ENCODE data around the gene DOCK11. TPM values are rescaled to one million over a fixed set of nuclear protein-coding genes. Genes with fewer than 3 reads are reported as not detected.

Gene DOCK11
- total and polyA plus RNA-seq, 2 of the 4 experiments (the other 2 are of a cell fraction), result 3.9 to 13.1 TPM

GRCh38 chrX:118558926-118559325 lies 63.3 kb downstream of the DOCK11 start:
- no peaks in the 10 kb centered on the region for H3K36me3 ChIP-seq (ENCODE audit: control insufficient read depth, insufficient read depth, low read length)
- no peak overlapping the region for H4K8ac ChIP-seq (ENCODE audit: low read depth in 2 of 2, low read length in 2 of 2)
- in situ Hi-C loops (cut with MboI; ENCODE audit: low sequenced_read_pairs), result no loop called here
- H3K18ac ChIP-seq (ENCODE audit: low read depth, low read length), result no peak overlapping the region
- TF ChIP-seq MAZ (IDR thresholded peaks at IDR 0.05; ENCODE audit: borderline replicate concordance, low read depth, low read length), result no peak
- no peak for TF ChIP-seq POLR2A (IDR thresholded peaks at IDR 0.05; ENCODE audit: low read depth, low read length)
- no peak for TF ChIP-seq RAD21 (IDR thresholded peaks at IDR 0.05; ENCODE audit: low read length)
- TF ChIP-seq RFX5 (IDR thresholded peaks at IDR 0.05; ENCODE audit: low read depth, low read length), result no peak
- TF ChIP-seq USF2 (IDR thresholded peaks at IDR 0.05; ENCODE audit: low read depth, low read length), result no peak
- TF ChIP-seq MAFK (IDR thresholded peaks at IDR 0.05; ENCODE audit: low read depth, low read length), result no peak
- TF ChIP-seq BHLHE40 (IDR thresholded peaks at IDR 0.05; ENCODE audit: low read depth, low read length), result no peak
- no peak for TF ChIP-seq CEBPB (IDR thresholded peaks at IDR 0.05; ENCODE audit: low read depth, low read length)
- no peak for TF ChIP-seq FOS (IDR thresholded peaks at IDR 0.05; ENCODE audit: low read depth, low read length)
- no peak for TF ChIP-seq NFE2L2 (IDR thresholded peaks at IDR 0.05; ENCODE audit: low read depth, low read length)
- no peak for TF ChIP-seq CHD1 (IDR thresholded peaks at IDR 0.05; ENCODE audit: low read depth, low read length)
- no peak for TF ChIP-seq RCOR1 (IDR thresholded peaks at IDR 0.05; ENCODE audit: insufficient replicate concordance, low read length)
- no peak for TF ChIP-seq ELK1 (IDR thresholded peaks at IDR 0.05; ENCODE audit: borderline replicate concordance, low read depth, low read length)
- TF ChIP-seq CTCF (conservative IDR thresholded peaks at IDR 0.05; ENCODE audit: low read depth, low read length), result no peak
- no peak for TF ChIP-seq MXI1 (IDR thresholded peaks at IDR 0.05; ENCODE audit: borderline replicate concordance, low read depth, low read length)
- no peak for TF ChIP-seq SMC3 (IDR thresholded peaks at IDR 0.05; ENCODE audit: low read depth, low read length)
- no peak overlapping the region for H2BK5ac ChIP-seq (ENCODE audit: low read depth, low read length, poor library complexity, severe bottlenecking)
- H2AK5ac ChIP-seq (ENCODE audit: low read depth, low read length), result no peak overlapping the region
- no peak overlapping the region for H2BK20ac ChIP-seq (ENCODE audit: low read depth, low read length)
- H3K4me2 ChIP-seq (ENCODE audit: low read depth, low read length), result no peak overlapping the region
- no peak overlapping the region for H3K9ac ChIP-seq (ENCODE audit: low read depth, low read length)
- CTCF ChIA-PET, result no interaction called here
- no peaks in the 10 kb centered on the region for H4K20me1 ChIP-seq (ENCODE audit: insufficient read depth, low read length)
- H3K4ac ChIP-seq (ENCODE audit: low read depth, low read length), result no peak overlapping the region
- H2BK15ac ChIP-seq (ENCODE audit: low read depth, low read length), result no peak overlapping the region
- H3K14ac ChIP-seq (replicated peaks; ENCODE audit: low read depth, low read length), result no peak overlapping the region
- H3K9me1 ChIP-seq (ENCODE audit: insufficient read depth, low read length), result no peaks in the 10 kb centered on the region
- POLR2A ChIA-PET (ENCODE audit: unreplicated experiment), result no interaction called here
- no peaks in the 10 kb centered on the region for H3K27me3 ChIP-seq (ENCODE audit: control insufficient read depth, insufficient read depth, low read length)
- H3K56ac ChIP-seq (ENCODE audit: extremely low read depth, insufficient read depth, low read length), result no peak overlapping the region
- H3K23ac ChIP-seq (ENCODE audit: low read depth, low read length), result no peak overlapping the region
- intact Hi-C loops (cut with micrococcal nuclease), result no loop called here
- ATAC-seq (ENCODE audit: low read depth) (no peak), DNase-seq (no peak)
- H2AK9ac ChIP-seq (replicated peaks; ENCODE audit: low read depth, low read length, poor library complexity), result no peak overlapping the region
- no peak overlapping the region for H4K91ac ChIP-seq (ENCODE audit: insufficient read depth, low read depth, low read length)
- no peak overlapping the region for H2BK120ac ChIP-seq (ENCODE audit: low read depth, low read length)
- BruUV-seq (replicated peaks), result no TSS peak
- H3K9me3 ChIP-seq (ENCODE audit: control insufficient read depth, insufficient read depth, low read length), result no peaks in the 10 kb centered on the region
- dilution Hi-C loops (cut with HindIII; ENCODE audit: low sequenced_read_pairs, unreplicated experiment), result no loop called here
- no peak overlapping the region for H3K27ac ChIP-seq (ENCODE audit: insufficient read depth, low read length)
- no peaks in the 10 kb centered on the region for H3K79me1 ChIP-seq (ENCODE audit: low read depth in 1 of 2, low read length in 2 of 2)
- H3K4me3 ChIP-seq (ENCODE audit: insufficient read depth, low read depth, low read length), result no peak overlapping the region
- H2AFZ ChIP-seq (replicated peaks; ENCODE audit: low read length, poor library complexity), result no peak overlapping the region
- no peak overlapping the region for H4K5ac ChIP-seq (ENCODE audit: low read depth, low read length)
- H3K4me1 ChIP-seq (ENCODE audit: control insufficient read depth, insufficient read depth, low read length), result no peaks in the 10 kb centered on the region
